ENCODE results near the gene SRP72.
"Not testable (repeated sequence)": the region's sequence is repeated elsewhere in the genome, so short reads cannot be mapped to it uniquely, and the experiment has no call there.

Gene SRP72, protein sequence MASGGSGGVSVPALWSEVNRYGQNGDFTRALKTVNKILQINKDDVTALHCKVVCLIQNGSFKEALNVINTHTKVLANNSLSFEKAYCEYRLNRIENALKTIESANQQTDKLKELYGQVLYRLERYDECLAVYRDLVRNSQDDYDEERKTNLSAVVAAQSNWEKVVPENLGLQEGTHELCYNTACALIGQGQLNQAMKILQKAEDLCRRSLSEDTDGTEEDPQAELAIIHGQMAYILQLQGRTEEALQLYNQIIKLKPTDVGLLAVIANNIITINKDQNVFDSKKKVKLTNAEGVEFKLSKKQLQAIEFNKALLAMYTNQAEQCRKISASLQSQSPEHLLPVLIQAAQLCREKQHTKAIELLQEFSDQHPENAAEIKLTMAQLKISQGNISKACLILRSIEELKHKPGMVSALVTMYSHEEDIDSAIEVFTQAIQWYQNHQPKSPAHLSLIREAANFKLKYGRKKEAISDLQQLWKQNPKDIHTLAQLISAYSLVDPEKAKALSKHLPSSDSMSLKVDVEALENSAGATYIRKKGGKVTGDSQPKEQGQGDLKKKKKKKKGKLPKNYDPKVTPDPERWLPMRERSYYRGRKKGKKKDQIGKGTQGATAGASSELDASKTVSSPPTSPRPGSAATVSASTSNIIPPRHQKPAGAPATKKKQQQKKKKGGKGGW

GRCh38 chr4:56467284-56468096, at the start of gene SRP72:
TSS of gene SRP72 (plus strand) at chr4:56467617. CDS start at chr4:56467636, 19 bp downstream.
- DNase-seq = peak; percentile 89

- no peak for DNase-seq
These were observed 43.2 kb upstream of the SRP72 start for GRCh38 chr4:56424176-56424575.

DNA sequence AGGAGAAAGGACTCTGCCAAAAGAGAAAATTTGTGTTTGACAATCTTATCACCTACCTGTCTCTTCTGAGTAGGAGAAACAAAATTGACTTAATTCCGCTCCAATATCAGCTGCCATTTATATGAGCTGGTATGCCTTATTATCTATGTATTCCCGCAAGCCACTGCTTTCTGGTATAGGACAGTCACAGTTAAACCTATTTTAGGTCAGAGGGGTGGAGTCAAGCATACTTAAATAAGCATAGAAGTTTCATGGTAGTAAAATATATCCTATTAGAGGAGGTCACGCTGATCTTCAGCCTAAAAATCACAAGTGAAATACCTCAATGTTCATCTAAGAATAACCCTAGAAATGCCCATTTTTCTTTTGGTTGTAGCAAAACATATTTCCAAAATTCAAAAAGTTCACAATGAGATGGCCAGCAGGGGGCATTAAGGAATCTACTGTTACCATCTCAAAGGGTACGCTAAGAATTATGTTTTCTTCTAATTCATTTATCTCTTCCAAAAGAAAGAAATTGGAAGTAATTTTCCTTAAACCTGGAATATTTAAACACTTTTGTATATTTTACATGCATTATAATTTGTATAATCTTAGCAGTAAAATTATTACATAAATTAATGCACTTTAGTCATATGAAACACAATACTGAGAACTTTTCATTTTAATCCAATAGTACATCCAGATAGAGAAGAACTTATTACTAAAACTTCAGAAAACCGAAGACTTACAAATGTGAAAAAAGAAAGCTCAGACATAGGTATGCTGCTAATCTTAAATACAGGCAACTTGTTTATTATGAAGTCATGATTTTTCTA, 42.5 kb upstream of the SRP72 start:
- no peak for DNase-seq

DNA sequence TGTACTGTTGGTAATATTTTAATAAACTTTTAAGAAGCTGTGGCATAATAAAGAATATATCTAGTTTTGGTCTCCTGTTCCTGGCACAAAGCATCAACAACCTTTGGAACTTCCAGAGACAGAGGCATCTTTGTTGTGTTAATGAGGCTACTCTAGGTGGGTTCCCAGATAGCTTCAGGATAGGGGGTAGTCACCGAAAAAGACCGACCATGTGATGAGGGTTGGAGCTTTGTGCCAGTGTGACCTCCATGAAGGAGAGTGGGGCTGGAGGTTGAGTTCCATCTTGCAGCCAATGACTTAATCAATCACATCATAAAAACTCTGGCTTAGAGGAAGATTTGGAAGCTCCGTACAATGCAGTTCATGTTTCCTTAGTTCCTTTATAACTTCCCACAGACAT, 41.9 kb upstream of the SRP72 start:
- DNase-seq = no peak

GRCh38 chr4:56426273-56426672, 41.1 kb upstream of the SRP72 start:
- DNase-seq = no peak

GRCh38 chr4:56427179-56427578, 40.2 kb upstream of the SRP72 start:
- DNase-seq = no peak

GRCh38 chr4:56430203-56430602, 37.2 kb upstream of the SRP72 start:
- DNase-seq = no peak

- DNase-seq = no peak
These were observed 34.1 kb upstream of the SRP72 start for GRCh38 chr4:56433280-56433679.

DNA sequence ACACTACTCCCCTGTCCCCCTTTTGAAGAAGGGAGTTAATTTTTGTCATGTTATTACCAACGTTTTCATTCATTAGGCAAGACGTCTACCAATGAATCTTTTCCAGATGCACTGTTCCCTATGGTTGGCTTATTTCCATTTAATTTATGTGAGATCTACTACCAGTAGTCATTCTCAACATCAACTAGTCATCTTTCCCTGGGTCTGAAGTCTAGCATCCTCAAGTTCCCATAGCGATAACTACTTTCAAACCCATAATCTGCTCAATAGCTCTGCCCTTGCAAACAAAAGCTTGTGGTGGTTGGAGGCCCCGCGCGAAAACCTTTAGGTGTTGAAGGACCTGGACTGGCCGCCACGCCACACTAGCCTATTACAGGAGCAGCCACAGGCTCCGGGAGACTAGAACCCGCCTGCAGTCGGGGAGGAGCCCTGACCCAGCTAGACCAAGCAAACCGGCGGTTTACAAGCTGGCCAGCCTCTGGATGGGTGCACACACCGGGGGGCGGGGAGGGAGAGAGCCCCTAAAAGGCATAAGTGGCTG, 32.7 kb upstream of the SRP72 start:
- DNase-seq = no peak

DNA sequence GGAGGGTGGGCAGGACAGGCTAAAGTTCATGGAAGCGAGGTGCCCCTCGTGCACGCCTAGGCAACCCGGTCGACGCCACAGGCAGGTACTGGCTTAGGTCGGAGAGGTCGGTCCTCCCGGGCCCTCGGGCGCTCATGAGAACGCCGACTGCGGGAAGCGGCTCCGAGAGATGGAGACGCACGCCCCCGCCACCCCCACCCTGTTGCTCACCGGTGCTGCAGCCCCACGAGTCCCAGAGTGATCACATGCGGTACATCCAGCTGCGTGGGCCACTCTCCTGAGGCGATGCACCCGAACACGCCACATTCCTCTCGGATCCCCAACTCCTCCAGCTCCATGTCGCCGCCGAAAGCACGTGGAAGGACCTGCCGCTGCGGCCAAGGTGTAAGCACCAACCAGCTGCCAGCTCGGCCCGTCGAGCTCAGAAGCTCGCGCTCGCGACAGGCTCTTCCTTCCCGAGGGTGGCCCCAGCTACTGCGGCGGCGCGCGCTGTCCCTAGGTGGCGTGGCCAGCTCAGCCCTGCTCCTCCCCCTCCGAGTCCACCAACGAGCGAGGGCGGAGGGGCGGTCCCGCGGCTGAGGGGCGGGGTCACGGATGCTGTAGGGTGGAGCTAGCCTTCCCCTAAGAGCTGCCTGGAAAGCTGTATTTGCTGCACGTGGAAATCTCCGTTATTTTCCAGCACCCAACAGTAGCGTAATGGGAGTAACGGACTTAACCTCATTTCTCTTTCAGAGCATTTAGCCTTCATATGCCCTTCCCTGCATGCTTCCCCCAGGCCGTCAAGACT, 32.1 kb upstream of the SRP72 start, which contains the start of gene PPAT:
Gene PPAT (minus strand): TSS at position 476 of the 787 bp plus-strand sequence. CDS start 138 bp downstream, at position 338.
- peak; percentile 97 for DNase-seq

- DNase-seq = no peak
These were observed 28.7 kb upstream of the SRP72 start for GRCh38 chr4:56438766-56439165.

DNA sequence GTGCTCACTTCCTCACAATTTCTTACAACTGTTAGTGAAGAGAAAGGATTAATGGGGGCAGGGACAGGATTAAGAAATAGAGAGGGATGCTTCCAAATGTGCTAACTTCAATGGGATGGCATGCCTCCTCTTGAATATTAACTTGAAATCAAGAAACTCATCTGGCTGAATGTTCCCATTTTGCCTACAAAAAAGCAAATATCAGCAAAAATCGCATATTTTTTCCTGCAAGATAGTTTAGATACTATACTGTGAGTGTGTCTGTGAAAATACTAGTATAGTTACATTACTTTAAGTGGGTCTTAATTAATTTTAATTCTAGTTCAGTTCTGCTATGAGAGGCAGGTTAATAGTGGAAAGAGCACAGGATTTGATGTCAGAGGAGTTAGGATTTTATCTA, 26.4 kb upstream of the SRP72 start:
- DNase-seq = no peak

DNA sequence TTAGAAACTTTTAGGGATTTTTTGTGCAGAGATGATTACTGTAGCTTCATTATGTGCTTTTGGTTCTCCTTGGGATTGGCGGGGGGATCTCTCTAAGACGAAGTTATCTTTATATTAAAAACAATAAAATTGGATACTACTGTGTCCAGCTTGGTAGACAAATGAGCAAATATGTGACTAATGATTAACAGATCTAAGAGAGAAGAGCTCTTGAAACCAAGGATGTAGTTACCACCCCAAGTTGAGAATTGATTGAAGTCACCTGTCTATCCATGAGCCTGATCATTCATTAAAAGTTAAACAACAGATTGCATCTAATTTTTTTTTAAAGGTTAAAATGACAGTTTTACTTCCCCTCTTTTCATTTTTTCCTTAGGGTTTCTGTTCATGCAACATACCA, 22.7 kb upstream of the SRP72 start:
- no peak for DNase-seq

DNA sequence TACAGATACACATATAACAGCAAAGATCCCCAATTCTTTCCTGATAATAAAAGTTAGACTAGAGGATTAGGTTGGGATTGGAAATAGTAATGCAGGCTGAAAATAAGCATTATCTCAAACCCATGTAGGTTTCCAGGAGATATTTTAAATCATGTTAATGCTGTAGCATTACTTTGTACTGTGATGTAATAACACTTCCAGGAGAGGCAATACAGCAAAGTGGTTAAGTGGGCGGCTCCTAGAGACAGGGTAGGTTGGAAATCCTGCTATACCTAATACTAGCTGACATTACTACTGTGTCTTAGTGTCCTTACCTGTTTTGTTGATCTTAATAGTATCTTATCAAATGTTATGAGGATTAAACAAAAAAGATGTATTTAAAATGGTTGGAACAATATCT, 21.7 kb upstream of the SRP72 start:
- DNase-seq = no peak

GRCh38 chr4:56448301-56448700, 19.1 kb upstream of the SRP72 start:
- DNase-seq = no peak

DNA sequence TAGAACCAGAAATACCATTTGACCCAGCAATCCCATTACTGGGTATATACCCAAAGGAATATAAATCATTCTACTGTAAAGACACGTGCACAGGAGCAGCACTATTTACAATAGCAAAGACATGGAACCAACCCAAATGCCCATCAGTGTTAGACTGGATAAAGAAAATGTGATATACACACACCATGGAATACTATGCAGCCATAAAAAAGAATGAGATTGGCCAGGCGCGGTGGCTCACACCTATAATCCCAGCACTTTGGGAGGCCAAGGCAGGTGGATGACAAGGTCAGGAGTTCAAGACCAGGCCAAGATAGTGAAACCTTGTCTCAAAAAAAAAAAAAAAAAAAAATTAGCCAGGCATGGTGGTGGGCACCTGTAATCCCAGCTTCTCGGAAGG, 17.9 kb upstream of the SRP72 start:
- not testable (repeated sequence) for DNase-seq

GRCh38 chr4:56450342-56450741, 17.1 kb upstream of the SRP72 start:
- DNase-seq = no peak

DNA sequence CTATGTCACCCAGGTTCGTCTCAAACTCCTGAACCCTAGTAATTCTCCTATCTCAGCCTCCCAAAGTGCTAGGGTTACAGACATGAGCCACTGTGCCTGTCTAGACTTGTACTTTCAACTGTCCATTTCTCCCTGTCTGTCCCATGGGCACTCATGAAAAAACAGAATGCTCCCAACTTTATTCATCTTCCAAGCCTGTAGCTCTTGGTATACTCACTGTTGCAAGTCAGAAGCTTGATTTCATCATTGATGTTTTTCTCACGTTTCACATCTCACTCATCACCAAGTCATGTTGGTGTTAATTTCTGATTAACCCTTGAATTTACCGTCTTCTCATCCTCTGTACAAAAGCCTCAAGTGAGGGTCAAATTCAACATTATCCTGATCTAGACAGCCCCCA, 7.3 kb upstream of the SRP72 start:
- no peak for DNase-seq

- no peak for DNase-seq
These were observed 5.3 kb upstream of the SRP72 start for GRCh38 chr4:56462157-56462556.

DNA sequence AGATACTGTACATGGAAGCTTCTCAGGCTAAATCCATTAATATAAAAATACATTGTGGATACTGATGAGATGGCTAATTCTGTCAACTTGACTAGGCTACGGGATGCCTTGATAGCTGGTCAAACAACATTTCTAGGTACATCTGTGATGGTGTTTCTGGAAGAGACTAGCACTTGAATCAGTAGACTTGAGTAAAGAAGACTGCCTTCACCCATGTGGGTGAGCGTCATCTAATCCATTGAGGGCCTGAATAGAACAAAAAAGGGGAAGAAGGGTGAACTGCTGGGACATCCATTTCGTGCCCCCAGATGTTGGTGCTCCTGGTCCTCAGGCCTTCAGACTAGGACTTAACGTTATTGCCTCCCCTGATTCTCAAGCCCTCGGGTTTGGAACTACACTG, 3.7 kb upstream of the SRP72 start:
- no peak for DNase-seq

- DNase-seq = no peak
These were observed 2.8 kb upstream of the SRP72 start for GRCh38 chr4:56464581-56464980.

Measured in CD4-positive, alpha-beta T cell treated with Interferon gamma for 1 hour (primary cell).